Chondrocyte (in vitro differentiated cells): Measurements from ENCODE around the gene RGSL1. TPM values are rescaled to one million over a fixed set of nuclear protein-coding genes. Genes with fewer than 3 reads are reported as not detected.
A peak's percentile ranks its signal among the peaks of the same experiment; 100 is the strongest.

Source experiments
- DNase-seq: peaks from one replicate; pipeline ENCODE4 v3.0.0; 2021; ENCODE audit warnings: mixed read lengths, low spot score
- H3K27ac Mint-ChIP-seq: one replicate; pipeline ENCODE4 v1.8.0; 2021; ENCODE audit warnings: mild to moderate bottlenecking, moderate library complexity, mixed read lengths; ENCODE audit not compliant: unreplicated experiment
- H3K27me3 Mint-ChIP-seq: 2 replicates; pipeline ENCODE4 v1.8.0; 2021; ENCODE audit warnings: low read depth, mixed read lengths
- H3K36me3 Mint-ChIP-seq: 2 replicates; pipeline ENCODE4 v1.8.0; 2021; ENCODE audit warnings: low read depth, mixed read lengths
- H3K4me1 Mint-ChIP-seq: 2 replicates; pipeline ENCODE4 v1.8.0; 2021; ENCODE audit warnings: low read depth, mild to moderate bottlenecking, mixed read lengths
- H3K4me3 Mint-ChIP-seq: one replicate; pipeline ENCODE4 v1.8.0; 2021; ENCODE audit warnings: mild to moderate bottlenecking, moderate library complexity, mixed read lengths; ENCODE audit not compliant: unreplicated experiment
- H3K9me3 Mint-ChIP-seq: 2 replicates; pipeline ENCODE4 v1.8.0; 2021; ENCODE audit warnings: low read depth, mixed read lengths
- total RNA-seq: library from RNA; stranded (reverse); gene quantifications from 3 replicates; pipeline ENCODE4 v1.2.1, GENCODE V29; 2021
- TF ChIP-seq, protein P1 (sequence below): fragments of 200-600 bp; sonication (generic); IDR thresholded peaks from 2 replicates; pipeline ENCODE4 v1.5.0; 2021; ENCODE audit warnings: antibody characterized with exemption, mild to moderate bottlenecking, moderate library complexity

The RGSL1 gene
- total RNA-seq, 1 donor from 2014 or later: not detected

- peak overlapping the region; percentile 56 for H3K27ac Mint-ChIP-seq
Measured at GRCh38 chr1:182608845-182609610, 159.1 kb downstream of the RGSL1 start.

More at GRCh38 chr1:182608845-182609610, 159.1 kb downstream of the RGSL1 start:
- no peak overlapping the region for H3K4me3 Mint-ChIP-seq
- no peak for DNase-seq
- no peaks in the 10 kb centered on the region for H3K27me3 Mint-ChIP-seq
- peaks cover 40% of the 10 kb centered on the region for H3K4me1 Mint-ChIP-seq
- TF ChIP-seq, protein P1, sequence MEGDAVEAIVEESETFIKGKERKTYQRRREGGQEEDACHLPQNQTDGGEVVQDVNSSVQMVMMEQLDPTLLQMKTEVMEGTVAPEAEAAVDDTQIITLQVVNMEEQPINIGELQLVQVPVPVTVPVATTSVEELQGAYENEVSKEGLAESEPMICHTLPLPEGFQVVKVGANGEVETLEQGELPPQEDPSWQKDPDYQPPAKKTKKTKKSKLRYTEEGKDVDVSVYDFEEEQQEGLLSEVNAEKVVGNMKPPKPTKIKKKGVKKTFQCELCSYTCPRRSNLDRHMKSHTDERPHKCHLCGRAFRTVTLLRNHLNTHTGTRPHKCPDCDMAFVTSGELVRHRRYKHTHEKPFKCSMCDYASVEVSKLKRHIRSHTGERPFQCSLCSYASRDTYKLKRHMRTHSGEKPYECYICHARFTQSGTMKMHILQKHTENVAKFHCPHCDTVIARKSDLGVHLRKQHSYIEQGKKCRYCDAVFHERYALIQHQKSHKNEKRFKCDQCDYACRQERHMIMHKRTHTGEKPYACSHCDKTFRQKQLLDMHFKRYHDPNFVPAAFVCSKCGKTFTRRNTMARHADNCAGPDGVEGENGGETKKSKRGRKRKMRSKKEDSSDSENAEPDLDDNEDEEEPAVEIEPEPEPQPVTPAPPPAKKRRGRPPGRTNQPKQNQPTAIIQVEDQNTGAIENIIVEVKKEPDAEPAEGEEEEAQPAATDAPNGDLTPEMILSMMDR: no peak
- no peaks in the 10 kb centered on the region for H3K36me3 Mint-ChIP-seq
- H3K9me3 Mint-ChIP-seq: no peaks in the 10 kb centered on the region

Other genes with a start within 250 kb of the RGSL1 start
- gene GLUL, start 58.4 kb upstream of the RGSL1 start, total RNA-seq: 79.1 to 122 TPM (median 94.4 TPM) in 3 replicates
- gene TEDDM1, start 49.5 kb upstream of the RGSL1 start, total RNA-seq: not detected in 3 replicates
- gene RNASEL, start 139.1 kb downstream of the RGSL1 start, total RNA-seq: 3.5 to 5.2 TPM (median 4.0 TPM) in 3 replicates
- gene RGS16, start 154.2 kb downstream of the RGSL1 start, total RNA-seq: 0.56 to 7.7 TPM (median 7.0 TPM) in 3 replicates
- 0.17 TPM in 1 of 3 replicates, not detected in the others for gene RGS8, start 234.4 kb downstream of the RGSL1 start, total RNA-seq